Type B pancreatic cell (in vitro differentiated cells): ENCODE data around the gene ACP6. TPM values are rescaled to one million over a fixed set of nuclear protein-coding genes. Genes with fewer than 3 reads are reported as not detected.
A peak's percentile ranks its signal among the peaks of the same experiment; 100 is the strongest.

Experiments used
- DNase-seq: peaks from one replicate; pipeline ENCODE4 v3.0.0; 2021; ENCODE audit warnings: mixed read lengths; ENCODE audit not compliant: unreplicated experiment; ENCODE audit errors: extremely low spot score
- H3K27ac Mint-ChIP-seq: 2 replicates; pipeline ENCODE4 v1.8.0; 2021; ENCODE audit warnings: mild to moderate bottlenecking, mixed read lengths
- H3K27me3 Mint-ChIP-seq: 2 replicates; pipeline ENCODE4 v1.8.0; 2021; ENCODE audit warnings: mixed read lengths
- H3K36me3 Mint-ChIP-seq: 2 replicates; pipeline ENCODE4 v1.8.0; 2021; ENCODE audit warnings: mixed read lengths
- H3K4me1 Mint-ChIP-seq: one replicate; pipeline ENCODE4 v1.8.0; 2021; ENCODE audit warnings: mixed read lengths; ENCODE audit not compliant: unreplicated experiment
- H3K4me3 Mint-ChIP-seq: 2 replicates; pipeline ENCODE4 v1.8.0; 2021; ENCODE audit warnings: mild to moderate bottlenecking, mixed read lengths
- H3K9me3 Mint-ChIP-seq: 2 replicates; pipeline ENCODE4 v1.8.0; 2021; ENCODE audit warnings: mixed read lengths
- CTCF ChIP-seq: fragments of 200-600 bp; sonication (generic); conservative IDR thresholded peaks from 2 replicates; pipeline ENCODE4 v1.5.0; 2021; ENCODE audit warnings: antibody characterized with exemption, mild to moderate bottlenecking
- total RNA-seq: library from RNA; stranded (reverse); gene quantifications from 2 replicates; pipeline ENCODE4 v1.2.1, GENCODE V29; 2021; ENCODE audit warnings: low replicate concordance

The ACP6 gene
- total RNA-seq, 1 donor from 2014 or later, result 28.8 TPM

- no peak for DNase-seq
- H3K4me1 Mint-ChIP-seq, result peaks cover 34% of the 10 kb centered on the region
- no peak overlapping the region for H3K4me3 Mint-ChIP-seq
- TF ChIP-seq CTCF, result no peak
- no peaks in the 10 kb centered on the region for H3K27me3 Mint-ChIP-seq
- no peak overlapping the region for H3K27ac Mint-ChIP-seq
- peaks cover 19% of the 10 kb centered on the region for H3K36me3 Mint-ChIP-seq
- no peaks in the 10 kb centered on the region for H3K9me3 Mint-ChIP-seq
Observed at GRCh38 chr1:147630022-147630421, 40.3 kb downstream of the ACP6 start.

DNA sequence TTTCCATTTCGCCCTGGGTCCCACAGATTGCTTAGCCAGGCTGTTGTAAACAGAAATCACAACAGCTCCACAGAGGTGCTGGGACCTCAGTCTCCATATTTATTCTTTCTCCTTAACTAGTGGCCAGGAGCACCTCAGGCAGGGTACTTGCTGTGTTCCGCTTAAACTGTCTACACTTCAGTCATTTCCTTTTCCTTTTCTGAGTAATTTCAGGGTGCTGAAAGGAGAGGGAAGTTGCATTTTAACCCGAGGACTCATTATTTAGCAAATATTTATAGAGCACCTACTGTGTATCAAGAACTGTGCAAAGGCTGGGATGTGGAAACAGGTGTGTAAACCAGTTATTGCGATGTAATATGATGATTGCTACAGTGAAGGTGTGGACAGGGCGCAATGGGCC lies 41.9 kb downstream of the ACP6 start:
- Mint-ChIP-seq H3K36me3 (peaks cover 22% of the 10 kb centered on the region), H3K4me1 (peaks cover 34% of the 10 kb centered on the region), H3K27ac (no peak overlapping the region), H3K9me3 (no peaks in the 10 kb centered on the region), H3K27me3 (no peaks in the 10 kb centered on the region), H3K4me3 (no peak overlapping the region)
- no peak for DNase-seq
- TF ChIP-seq CTCF, result no peak

DNA sequence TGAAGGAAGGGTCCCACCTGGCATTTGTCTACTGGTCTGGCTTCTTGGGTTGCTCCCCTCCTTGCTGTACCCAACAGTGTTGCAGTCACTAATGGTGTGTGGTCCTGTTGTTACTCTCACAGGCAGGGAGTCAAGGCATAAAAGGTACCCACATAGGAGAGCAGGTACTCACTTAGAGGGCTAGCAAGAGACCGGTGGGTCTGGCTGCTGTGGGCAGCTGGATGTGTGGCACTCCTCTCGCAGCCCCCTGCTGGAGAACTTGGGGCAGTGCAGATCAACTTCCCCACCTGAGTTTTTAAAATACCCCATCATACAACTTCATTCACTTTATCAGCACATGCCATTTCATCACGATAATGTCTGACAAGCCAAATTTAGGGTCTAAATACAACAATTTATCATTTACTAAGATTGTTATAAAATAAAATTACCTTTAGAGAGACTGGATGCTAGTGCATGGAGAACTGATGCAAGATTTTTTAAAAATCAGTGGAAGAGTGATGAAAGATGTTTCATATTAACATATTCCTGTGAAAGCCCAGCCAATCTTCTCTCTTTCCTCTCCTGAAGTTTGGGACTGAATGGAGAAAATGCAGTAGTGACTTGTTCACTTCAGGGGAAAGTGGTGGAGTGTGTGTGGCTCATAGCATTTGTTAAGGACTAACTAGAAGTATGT lies 42.8 kb downstream of the ACP6 start:
- Mint-ChIP-seq H3K9me3 (no peaks in the 10 kb centered on the region), H3K36me3 (peaks cover 28% of the 10 kb centered on the region), H3K27ac (no peak overlapping the region), H3K27me3 (no peaks in the 10 kb centered on the region), H3K4me1 (peaks cover 34% of the 10 kb centered on the region), H3K4me3 (no peak overlapping the region)
- peak; percentile 93 for TF ChIP-seq CTCF
- DNase-seq, result no peak

DNA sequence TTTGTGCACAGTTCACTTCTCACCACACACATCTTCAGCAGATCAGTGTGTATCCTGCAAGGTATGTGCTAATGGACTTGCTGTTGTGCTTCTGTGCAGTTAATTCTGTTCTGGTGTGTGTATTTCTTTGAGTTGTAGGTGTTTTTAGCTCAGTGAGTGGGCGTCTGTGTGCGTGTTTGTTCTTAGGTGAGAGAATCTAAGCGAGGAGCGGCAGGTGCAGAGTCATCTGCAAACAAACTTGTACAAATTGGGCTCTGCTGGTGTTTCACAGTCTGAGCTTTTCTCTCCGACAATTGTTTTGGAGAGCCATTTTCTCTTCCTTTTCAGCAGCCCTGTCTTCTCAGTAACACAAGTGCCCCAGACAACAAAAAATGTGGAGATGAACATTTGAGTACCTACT lies 43.6 kb downstream of the ACP6 start:
- no peak overlapping the region for H3K27ac Mint-ChIP-seq

GRCh38 chr1:147626291-147626690 lies 44.0 kb downstream of the ACP6 start:
- no peak overlapping the region for H3K27ac Mint-ChIP-seq
- peaks cover 37% of the 10 kb centered on the region for H3K36me3 Mint-ChIP-seq
- peaks cover 44% of the 10 kb centered on the region for H3K4me1 Mint-ChIP-seq
- no peaks in the 10 kb centered on the region for H3K27me3 Mint-ChIP-seq
- H3K4me3 Mint-ChIP-seq, result no peak overlapping the region
- no peaks in the 10 kb centered on the region for H3K9me3 Mint-ChIP-seq
- TF ChIP-seq CTCF, result no peak
- DNase-seq, result no peak

More for the DNA sequence above, 43.6 kb downstream of the ACP6 start:
- H3K9me3 Mint-ChIP-seq, result no peaks in the 10 kb centered on the region
- no peak for DNase-seq
- no peaks in the 10 kb centered on the region for H3K27me3 Mint-ChIP-seq
- H3K4me1 Mint-ChIP-seq, result peaks cover 40% of the 10 kb centered on the region
- peaks cover 32% of the 10 kb centered on the region for H3K36me3 Mint-ChIP-seq
- TF ChIP-seq CTCF, result no peak
- no peak overlapping the region for H3K4me3 Mint-ChIP-seq
